Measurements from ENCODE around the gene UXT.
"Not testable (repeated sequence)": the region's sequence is repeated elsewhere in the genome, so short reads cannot be mapped to it uniquely, and the experiment has no call there.

Gene UXT, protein sequence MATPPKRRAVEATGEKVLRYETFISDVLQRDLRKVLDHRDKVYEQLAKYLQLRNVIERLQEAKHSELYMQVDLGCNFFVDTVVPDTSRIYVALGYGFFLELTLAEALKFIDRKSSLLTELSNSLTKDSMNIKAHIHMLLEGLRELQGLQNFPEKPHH

DNA sequence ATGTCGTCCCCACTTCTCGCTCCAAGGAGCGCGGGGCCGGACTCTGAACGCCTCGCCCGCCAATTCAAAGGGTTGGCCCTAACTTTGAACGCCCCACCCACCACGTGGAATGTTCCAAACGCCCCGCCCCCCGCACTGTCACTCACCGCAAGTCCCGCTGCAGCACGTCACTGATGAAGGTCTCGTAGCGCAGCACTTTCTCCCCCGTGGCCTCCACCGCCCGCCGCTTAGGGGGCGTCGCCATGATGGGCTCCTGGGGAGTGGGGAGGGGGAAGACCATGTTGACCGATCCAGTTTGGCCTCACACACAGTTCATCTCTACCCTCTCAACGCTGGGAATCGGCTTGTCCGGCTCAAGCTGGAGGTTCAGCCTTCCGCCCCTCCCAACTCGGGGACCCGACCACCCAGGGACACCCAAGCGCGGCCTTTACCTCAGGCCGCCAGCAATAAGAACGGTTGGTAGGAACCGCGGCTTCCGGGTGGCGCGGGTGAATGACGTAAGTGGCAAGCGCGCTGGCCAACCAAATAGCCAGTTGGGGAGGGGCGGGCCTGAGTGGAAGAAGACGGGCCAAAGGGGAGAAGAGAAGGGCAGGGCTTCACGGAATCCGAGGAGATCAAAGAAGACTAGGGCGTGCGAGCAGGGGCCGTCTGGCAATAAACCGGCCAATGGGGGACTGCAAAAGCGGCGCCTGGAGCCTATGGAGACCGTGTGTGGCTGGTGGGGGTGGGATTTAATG lies at the start of gene UXT:
Gene UXT (minus strand): TSS at position 497 of the 737 bp plus-strand sequence. CDS start 253 bp downstream, at position 244.
- peak; percentile 99 for DNase-seq (ENCODE audit: low read depth, low spot score)

DNA sequence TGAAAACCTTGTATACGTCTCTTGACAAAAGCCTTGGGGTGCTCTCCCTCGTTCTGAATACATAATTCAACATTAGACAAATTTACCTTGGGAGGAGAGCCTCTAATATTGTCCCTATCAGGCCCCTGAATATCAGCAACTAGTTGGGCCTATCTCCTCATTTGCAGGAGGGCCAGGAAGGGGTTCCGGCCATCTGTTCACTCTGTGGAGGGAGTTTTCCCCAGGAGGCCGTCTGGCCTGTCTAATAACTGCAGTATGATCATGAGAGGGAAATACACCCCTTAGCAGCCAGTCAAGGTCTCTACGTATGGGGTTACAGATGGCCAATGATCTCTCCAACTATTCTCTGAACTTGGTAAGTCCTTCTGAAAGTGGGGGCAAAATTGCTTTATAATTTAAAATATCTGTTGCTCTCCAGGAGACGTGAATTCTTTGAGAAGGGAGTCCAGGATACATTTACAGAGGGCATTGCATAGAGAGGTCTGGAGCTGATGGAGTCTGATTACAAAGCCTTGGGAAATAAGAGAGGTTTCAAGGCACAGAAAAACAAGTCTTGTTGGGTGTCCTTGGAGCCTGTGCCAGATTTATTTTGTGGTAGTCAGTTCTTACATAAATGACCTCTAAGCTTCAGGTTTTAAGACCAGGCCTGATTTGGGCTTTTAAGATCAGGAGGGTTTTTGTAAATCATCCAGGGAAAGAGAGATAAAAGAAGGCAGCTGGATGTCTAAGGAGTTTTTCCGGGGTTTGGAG lies 48.2 kb upstream of the UXT start:
- no peak for DNase-seq (ENCODE audit: low read depth, low spot score)

DNA sequence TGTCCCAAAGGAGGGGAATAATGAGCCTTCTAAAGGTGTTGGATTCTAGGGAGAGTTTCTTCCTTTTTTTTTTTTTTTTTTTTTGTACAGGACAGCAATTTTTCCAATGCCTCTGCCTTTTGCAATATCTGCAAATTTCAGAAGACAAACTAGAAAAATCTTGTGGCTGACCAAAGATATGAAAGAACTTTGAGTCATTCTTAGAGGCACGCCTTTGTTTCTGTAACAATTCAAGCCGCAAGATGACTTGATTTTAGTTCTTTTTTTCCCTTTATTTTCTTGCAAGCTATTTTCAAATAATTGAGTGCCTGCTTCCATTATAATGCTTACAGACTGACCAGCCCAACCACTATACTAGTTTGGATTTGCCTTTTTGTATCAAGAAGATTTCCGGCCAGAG lies 47.6 kb upstream of the UXT start:
- no peak for DNase-seq (ENCODE audit: low read depth, low spot score)

DNA sequence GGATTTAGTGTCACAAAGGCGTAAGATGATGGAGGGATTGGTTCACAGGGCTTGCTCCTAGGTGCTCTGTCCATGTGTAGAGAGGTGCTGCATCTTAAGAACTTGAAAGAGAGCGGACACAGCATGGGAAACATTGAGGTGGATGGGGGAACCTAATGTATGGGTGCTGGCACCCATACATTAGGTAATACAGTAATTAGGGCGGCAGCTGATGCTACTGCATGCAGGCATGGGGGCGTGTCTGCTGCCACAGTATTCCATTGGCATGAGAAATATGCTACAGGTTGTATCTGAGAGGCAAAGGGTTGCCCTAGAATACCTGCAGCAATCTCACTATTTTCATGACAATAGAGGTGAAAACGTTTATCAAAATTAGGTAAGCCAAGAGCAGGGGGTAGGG lies 45.8 kb upstream of the UXT start:
- no peak for DNase-seq (ENCODE audit: low read depth, low spot score)

DNA sequence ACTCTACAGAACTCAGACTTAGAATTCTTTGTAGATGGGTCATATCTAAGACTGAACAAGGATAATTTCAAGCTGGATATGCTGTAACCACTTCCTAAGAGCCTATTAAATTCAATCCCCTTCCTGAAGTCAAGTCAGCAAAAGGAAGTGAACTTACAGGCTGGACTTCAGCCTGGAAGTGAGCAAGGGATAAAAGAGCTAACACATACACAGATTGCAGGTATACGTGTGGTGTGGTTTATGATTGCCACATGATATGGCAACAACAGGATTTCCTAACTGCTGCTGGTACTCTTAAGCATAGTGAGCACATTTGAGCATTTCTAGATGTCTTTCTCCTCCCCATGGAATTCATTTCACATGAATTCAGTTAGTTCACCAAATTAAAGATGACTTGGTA lies 38.2 kb upstream of the UXT start:
- no peak for DNase-seq (ENCODE audit: low read depth, low spot score)

DNA sequence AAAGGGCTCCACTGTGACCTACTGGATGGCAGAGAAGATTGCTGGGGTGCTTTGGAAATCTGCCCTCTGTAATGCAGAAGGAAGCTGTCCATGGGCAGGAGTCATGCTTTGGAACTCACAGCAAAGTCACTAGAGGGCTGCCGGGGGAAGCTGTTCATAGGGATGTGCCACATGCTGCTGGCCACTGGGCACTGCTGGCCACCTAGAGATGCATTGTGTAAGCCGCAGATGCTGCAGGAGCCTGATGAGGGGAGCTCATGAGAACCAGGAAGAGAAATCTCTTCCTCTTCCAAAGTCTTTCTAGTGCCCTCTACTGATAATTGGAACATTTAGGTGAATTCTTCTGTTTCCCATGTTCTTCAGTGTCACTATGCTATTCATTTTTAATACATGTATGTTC lies 31.2 kb upstream of the UXT start:
- no peak for DNase-seq (ENCODE audit: low read depth, low spot score)

DNA sequence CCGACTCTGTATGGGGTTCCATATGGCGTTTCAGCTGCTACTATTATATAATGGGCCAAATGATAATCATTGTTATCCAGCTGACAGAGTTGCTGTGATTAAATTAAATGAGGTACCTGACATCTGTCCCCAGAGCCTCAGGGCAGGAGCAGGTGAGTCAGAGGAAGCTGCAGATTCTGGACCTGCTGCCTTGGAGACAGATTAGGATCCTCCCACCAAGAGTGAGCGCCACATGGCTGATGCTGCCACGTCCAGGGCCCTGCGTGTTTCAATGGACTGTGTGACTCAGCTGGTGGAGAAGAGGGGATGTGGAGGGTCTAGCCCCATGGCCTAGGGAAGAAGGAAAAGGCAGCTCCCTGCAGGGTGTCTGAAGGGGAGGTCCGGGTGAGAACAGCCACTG lies 28.3 kb upstream of the UXT start:
- no peak for DNase-seq (ENCODE audit: low read depth, low spot score)

DNA sequence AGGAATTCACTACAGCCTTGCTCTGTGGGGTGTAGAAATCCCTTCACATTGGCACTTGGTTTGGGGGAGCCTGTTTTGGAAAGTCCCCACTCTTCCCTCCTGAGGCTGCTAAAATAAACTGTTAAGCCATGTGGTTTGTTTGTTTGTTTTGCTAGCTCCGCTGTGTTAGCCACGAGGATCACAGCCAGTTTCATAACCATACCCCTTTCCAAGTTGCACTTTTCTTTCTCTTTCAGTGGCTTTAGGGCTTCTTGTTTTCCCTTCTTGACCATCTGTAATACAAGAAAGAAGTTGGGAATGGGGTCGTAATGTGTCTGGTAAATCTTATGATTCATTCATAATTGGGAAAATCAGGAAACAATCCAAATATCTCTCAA lies 24.8 kb upstream of the UXT start:
- no peak for DNase-seq (ENCODE audit: low read depth, low spot score)

DNA sequence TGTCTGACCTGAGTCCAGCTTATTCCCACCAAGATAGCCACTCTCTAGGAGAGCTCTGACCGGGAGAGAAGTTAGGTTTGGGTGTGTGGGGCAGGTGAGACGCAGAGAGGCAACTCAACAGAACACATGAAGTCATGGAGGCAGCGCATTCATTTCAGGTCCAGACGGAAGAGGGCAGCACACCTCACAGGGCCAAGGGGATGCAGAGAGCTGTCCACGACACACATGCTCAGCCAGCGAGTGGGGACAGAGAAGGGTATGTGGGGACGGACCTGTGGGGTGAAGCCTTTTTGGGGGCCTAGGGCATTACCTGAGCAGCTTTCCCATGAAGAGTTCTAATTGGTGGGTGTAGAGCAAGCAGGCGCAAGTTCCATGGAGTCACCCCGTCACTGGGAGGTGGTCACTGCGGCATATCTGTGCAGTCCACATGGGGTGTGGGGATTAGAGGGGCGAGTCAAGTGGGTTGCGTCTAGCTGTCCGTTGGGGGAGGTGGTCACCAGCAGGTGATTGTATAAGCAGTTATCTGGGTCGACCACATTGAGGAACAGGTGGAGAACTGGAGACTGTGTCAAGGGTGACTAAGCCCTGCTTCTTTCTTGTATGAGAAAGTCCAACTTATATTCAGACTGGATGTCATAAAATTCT lies 24.3 kb upstream of the UXT start:
- no peak for DNase-seq (ENCODE audit: low read depth, low spot score)

DNA sequence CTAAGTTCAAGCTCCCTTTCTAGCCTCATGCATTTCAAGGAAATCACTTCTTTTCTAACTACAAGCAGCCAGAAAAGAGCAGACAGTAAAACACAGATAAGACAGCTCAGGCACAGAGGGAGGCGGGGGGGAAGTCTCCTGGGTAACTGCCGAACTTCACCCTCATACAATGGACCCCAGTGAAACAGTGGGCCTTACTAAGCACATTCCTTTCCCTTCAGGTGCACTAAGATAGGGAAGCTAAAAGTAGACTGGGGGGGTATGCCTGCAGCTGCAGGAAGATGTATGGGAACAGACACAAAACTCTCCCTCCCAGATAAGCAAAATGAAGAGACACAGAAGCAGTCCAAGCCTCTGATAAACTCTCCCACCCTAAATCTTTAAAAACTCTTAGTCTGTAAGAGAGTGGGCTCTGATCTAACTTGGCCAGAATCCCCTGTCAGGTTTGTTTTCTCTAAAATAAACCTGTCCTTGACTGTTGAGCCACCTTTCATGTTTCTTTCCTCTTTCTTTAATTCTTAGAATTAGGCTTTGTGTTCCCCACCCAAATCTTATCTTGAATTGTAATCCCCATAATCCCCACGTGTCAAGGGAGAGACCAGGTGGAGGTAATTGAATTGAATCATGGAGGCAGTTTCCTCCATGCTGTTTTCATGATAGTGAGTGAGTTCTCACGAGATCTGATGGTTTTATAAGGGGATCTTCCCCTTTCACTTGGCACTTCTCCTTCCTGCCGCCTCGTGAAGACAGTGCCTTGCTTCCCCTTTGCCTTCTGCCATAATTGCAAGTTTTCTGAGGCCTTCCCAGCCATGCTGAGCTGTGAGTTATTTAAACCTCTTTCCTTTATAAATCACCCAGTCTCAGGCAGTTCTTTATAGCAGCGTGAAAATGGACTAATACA lies 17.2 kb upstream of the UXT start:
- DNase-seq (ENCODE audit: low read depth, low spot score), result not testable (repeated sequence)

DNA sequence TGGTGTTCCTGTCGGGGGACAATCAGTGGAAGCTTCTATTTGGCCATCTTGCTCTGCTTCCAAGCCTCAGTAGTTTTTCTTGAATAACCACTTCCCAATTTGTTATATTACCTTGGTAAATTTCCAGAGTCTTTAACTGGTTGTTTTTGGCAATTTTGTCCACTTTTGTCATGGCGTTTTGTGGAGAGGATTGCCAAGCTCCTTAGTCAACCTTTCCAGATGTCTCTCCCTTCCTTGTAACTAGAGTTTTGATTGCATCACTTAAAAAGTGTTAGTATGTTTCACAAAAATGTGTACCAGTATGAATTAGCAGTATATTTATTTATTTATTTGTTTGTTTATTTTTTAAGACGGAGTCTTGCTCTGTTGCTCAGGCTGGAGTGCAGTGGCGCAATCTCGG lies 15.8 kb upstream of the UXT start:
- no peak for DNase-seq (ENCODE audit: low read depth, low spot score)

DNA sequence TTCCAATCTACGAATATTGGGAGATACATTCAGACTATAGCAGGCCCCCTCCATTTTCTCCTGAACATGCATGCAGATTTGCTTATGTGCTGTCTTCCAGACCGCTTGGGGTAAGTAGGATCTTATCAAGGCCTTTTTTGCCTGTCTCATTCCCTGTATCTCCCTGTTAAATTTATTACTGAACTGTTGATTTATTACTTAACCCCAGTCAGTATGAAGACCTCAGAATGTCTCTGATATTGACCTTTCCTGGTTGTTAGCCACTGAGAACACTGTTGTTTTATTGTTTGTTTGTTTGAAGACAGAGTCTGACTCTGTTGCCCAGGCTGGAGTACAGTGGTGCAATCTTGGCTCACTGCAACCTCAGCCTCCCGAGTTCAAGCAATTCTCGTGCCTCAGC lies 6.8 kb upstream of the UXT start:
- DNase-seq (ENCODE audit: low read depth, low spot score), result not testable (repeated sequence)

DNA sequence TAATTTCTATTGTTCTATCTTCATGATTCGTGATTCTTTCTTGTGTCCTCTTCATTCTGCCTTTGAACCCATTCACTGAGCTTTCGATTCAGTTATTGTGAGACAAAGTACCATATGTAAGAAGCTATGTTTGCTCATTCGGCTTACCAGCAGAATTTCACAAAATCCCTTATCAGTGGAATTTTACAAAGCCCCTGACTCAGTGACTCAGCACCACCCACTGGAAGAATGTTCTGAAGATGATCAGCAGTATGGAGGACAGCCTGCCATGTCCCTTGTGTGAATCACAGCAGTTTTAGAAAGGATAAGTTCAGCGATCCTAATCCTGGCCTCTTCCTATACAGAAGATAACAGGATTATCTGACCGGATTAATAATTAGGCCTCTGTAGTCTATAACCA lies 5.8 kb upstream of the UXT start:
- peak; percentile 26 for DNase-seq (ENCODE audit: low read depth, low spot score)

DNA sequence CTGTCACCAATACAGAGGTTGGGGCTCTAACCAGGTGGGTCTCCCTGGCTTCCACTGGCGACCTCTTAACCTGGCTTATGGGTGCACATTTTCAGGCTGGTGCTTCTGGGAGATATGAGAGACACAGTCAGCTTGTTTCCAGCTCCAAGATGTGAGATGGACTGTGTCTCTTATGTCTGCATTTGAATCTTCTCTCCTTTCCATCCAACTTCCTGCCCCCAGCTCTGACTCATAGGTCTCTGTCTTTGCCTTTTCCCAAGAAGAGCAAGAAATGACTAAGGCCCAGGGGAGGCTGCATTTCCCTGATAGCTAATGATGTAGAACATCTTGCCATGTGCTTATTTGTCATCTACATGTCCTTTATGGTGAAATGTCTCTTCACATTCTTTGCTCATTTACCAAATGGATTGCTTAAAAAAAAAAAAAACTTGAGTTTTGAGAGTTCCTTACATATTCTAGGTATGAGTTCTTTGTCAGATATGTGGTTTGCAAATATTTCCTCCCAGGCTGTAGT lies 3.2 kb upstream of the UXT start:
- peak; percentile 38 for DNase-seq (ENCODE audit: low read depth, low spot score)

DNA sequence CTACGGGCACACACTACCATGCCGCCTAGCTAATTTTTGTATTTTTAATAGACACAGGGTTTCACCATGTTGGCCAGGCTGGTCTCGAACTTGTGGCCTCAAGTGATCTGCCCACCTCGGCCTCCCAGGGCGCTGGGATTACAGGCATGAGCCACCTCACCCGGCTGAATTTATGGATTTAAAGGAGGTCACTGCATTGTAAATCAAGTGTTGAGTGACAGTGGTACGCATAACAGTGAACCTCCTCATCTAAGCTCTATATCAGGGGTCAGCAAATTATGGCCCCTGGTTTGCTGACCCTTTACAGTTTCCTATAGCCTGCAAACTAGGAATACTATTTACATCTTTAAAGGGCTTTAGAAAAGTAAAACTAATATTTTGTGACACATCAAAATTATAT lies 2.6 kb upstream of the UXT start:
- no peak for DNase-seq (ENCODE audit: low read depth, low spot score)

DNA sequence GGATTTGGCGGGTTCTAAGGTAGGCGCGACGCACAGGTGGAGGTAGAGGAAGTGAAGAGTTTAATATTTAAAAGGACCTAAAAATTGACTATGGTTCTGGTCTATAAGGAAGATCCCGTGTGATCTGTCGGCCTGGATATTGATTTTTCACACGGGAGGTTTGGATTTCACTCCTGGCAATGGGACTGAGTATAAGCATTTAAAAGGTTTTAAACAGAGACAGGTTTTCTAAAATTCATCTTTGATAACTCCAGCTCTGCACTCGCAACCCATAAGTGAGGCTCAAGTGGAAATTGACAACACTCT lies 394 bp upstream of the UXT start:
- no peak for DNase-seq (ENCODE audit: low read depth, low spot score)

DNA sequence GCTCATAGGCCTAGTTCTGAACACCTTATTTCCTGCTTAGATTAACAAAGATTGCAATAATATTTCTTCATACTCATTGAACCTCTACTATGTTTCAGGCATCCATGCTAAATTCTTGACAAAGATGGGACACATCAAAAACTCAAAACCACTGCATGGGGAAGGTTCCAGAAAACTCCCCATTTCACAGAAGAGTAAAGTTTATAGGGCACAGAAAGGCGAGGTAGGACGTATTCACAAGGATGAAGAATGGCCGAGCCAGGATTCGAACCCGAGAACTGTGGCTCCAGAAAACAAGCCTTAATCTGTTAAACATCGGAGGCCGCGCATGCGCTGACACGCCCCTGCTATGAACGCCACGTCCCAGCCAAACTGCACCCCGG lies 688 bp downstream of the UXT start:
- DNase-seq (ENCODE audit: low read depth, low spot score), result no peak

DNA sequence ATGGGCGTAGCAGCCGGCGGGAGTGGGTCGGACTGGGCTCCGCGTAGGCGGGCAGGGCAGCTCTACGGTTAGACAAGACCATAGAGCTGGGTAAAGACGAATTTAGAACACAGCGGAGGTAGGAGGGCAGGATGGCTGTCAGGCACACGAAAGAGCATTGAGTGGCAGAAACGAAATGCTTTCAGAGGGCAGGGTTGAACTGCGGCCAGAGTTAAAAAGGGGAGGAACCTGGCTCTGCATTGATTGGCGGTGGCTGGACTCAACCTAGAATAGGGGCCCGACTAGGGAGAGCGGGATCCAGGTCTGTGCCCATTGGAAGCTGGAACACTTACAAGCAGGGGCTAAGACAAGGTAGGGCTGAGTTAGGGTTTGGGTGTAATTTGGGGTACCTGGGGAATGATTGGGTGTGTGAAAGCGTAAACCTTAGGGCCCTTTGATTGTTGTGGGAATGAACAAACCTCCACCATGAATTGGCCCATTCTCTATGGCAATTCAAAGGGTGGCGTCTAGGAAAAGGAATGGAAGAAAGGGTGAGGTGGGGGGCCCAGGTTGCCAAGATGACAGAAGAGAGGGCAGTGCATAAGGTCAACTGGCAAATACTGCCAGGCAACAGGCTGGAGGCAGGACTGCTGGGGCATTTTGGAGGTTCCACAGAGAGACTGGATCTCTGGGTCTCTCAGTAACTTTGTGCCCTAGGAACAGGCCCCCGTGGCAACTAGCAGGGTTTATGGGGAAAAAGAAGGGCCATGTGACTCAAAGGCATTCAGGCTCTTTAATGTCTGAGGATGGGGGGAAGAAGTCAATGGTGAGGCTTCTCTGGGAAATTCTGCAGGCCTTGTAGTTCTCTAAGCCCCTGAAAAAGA lies 7.7 kb downstream of the UXT start:
- DNase-seq (ENCODE audit: low read depth, low spot score), result no peak

DNA sequence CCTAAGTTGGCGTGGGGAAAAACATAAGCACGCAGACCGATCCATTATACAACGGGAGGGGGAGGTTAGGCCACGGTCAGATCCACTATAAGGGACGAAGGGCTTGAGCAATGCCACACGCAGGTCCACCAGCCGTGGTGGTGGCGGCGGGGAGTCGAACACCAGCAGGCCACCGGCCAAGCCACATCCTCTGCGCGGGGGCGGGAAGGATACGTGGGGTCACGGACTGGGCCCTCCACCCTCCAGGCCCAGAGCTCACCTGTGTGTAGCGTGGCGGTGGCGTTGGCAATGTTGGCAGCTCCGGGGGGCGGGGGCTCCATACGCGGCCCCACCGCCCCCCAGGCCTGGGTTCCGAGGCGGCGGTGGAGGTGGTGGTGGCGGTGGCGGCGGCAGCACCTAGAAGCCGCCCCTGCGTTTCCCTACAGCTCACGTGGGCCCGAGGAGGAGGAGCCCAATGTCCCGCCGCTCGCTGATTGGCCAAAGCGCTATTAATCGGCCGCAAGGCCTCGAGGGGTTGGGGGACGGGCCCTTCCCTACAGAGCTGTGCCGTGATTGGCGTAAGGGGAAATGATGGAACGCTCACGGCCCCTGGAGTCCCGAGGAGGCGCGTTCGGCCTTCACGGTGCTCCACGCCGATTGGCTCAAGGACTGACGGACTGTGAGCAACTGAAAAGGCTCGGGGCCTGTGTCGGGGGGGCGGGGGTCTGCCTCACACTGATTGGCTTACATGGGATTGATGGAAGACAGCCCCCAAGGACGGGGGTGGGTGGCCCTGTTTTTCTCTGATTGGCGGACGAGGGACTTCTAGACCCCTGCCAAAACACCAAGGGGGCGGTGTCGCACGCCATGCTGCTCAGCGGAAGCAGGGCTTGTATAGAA lies 8.6 kb downstream of the UXT start, which contains the start of gene ELK1:
Gene ELK1 (minus strand): TSS at position 400 of the 879 bp plus-strand sequence. CDS start 9,122 bp downstream, outside the sequence.
- peak; percentile 100 for DNase-seq (ENCODE audit: low read depth, low spot score)

Data from ELF-1 (cell line).